ENCODE measurements around the gene PRKAG2. TPM values are rescaled to one million over a fixed set of nuclear protein-coding genes. Genes with fewer than 3 reads are reported as not detected.

The PRKAG2 gene
- total and polyA plus RNA-seq, 8 donors, result 19.9 to 302 (median 60.9) TPM

DNA sequence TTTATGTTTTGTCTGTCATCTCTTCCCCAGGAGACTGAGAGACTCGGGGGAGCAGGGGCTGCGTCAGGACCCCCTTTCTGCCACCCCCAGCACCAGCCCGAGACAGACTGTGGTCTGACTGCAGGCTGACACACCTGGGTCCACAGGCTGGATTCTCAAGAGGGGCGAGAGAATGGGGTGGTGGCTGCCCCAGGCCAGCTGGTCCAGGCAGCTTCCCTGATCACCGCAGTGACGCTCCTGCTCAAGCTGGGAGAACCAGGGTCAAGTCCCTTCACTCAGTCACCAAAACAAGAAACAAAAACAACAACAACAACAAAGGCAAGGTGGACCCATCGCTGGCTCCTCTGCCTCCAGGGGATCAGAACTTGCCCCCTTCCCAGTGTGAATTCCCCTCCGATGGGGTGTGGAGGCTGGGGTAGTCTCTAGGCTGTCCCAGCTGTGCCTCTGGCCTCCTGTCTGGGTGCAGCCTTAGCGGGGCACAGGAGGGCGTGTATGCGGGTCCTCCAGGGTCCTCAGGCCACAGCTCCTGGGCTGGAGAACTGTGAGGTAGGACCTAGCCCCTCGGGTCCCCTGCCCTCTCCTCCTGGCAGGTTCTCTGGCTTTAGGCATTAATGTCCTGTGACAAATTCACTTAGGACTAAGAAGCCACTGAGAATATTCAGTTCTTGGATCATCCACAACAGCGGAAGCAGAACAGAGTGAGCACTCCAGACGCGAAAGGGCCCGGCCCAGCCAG lies 40.6 kb downstream of the PRKAG2 start:
- no peak for DNase-seq
- intact Hi-C loops (cut with DNase I; ENCODE audit: low total_unique reads), result no loop called here
- Histone ChIP-seq H3K36me3 (peaks cover 0 to 17% (median 8%) of the 10 kb centered on the region in 4 donors), H3K4me1 (peaks cover 9 to 35% (median 26%) of the 10 kb centered on the region in 4 donors), H3K9me3 (no peaks in the 10 kb centered on the region), H3K4me3 (no peak overlapping the region), H3K27ac (no peak overlapping the region), H3K27me3 (no peaks in the 10 kb centered on the region)
- TF ChIP-seq POLR2A (IDR thresholded peaks at IDR 0.05), result no peak
- TF ChIP-seq EP300 (IDR thresholded peaks at IDR 0.05), result no peak
- TF ChIP-seq, protein P1, sequence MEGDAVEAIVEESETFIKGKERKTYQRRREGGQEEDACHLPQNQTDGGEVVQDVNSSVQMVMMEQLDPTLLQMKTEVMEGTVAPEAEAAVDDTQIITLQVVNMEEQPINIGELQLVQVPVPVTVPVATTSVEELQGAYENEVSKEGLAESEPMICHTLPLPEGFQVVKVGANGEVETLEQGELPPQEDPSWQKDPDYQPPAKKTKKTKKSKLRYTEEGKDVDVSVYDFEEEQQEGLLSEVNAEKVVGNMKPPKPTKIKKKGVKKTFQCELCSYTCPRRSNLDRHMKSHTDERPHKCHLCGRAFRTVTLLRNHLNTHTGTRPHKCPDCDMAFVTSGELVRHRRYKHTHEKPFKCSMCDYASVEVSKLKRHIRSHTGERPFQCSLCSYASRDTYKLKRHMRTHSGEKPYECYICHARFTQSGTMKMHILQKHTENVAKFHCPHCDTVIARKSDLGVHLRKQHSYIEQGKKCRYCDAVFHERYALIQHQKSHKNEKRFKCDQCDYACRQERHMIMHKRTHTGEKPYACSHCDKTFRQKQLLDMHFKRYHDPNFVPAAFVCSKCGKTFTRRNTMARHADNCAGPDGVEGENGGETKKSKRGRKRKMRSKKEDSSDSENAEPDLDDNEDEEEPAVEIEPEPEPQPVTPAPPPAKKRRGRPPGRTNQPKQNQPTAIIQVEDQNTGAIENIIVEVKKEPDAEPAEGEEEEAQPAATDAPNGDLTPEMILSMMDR (IDR thresholded peaks at IDR 0.05), result no peak
- no peak for TF ChIP-seq POLR2AphosphoS5 (IDR thresholded peaks at IDR 0.05)
- WGBS, 5 donors, result 89 to 94% (median 93%) methylated on average over 16 of the region's 16 CpGs

DNA sequence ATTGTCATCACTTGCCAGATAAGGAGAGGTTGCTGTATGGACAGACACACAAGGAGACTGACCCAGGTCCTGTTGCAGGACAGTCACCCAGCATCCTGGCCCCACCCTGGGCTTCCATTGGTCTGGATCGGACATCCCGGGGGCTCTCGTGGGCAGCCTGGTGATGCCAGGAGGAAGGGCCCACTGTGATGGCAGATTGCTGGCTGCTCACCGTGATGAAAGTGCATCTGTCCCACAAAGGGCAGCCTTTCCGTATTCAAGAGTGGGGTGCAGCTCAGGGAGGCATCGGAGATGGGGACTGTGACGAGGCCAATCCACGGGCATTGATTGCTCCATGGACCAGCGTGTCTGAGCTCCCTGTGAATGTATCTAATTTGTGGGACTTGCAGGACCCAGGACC lies 41.3 kb downstream of the PRKAG2 start:
- H3K27ac ChIP-seq, result no peak overlapping the region
- no peak for DNase-seq
- 94 to 100% (median 95%) methylated on average over 6 to 9 of the region's 9 CpGs for WGBS, 5 donors
- H3K27me3 ChIP-seq, result no peaks in the 10 kb centered on the region
- intact Hi-C loops (cut with DNase I; ENCODE audit: low total_unique reads), result no loop called here
- peaks cover 0 to 17% (median 8%) of the 10 kb centered on the region in 4 donors for H3K36me3 ChIP-seq
- H3K4me3 ChIP-seq, result no peak overlapping the region
- peaks cover 9 to 35% (median 26%) of the 10 kb centered on the region in 4 donors for H3K4me1 ChIP-seq
- H3K9me3 ChIP-seq, result no peaks in the 10 kb centered on the region
- TF ChIP-seq, protein P1 (IDR thresholded peaks at IDR 0.05), result no peak
- no peak for TF ChIP-seq POLR2A (IDR thresholded peaks at IDR 0.05)
- TF ChIP-seq EP300 (IDR thresholded peaks at IDR 0.05), result no peak

DNA sequence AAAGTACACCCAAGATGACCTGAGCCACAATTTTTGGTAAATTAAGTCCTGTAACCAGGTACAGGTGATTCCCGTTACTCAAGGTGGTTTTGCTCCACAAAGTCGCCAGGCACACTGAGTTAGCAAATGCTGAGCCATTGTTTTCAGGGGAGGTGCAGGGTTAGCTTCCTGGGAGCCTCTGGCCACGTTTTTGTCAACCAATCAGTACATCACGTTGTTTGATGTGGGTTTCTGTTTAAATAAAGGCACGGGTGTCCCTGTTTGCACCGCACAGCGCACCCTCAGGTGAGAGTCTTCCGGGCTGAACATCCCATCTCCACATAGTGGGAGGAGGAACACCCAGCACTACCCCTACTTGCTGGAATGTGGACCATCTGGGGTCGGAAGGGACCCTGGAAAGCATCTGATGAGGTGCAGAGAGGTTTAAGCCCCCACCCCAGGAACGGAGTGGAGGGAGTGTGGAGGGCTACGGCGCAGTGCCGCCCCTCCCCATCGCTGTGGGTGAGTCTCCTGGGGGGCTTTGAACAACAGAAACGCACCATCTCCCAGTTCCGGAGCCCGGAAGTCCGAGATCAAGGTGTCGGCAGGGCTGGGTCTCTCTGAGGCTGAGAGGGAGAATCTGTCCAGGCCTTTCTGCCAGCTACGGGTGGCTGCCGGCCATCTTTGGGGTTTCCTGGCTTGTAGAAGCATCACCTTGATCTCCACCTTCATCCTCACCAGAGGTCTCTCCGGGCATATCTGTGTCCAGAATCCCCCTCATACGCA lies 42.5 kb downstream of the PRKAG2 start:
- TF ChIP-seq POLR2A (IDR thresholded peaks at IDR 0.05) (no peak), EP300 (IDR thresholded peaks at IDR 0.05) (no peak), POLR2AphosphoS5 (IDR thresholded peaks at IDR 0.05) (no peak)
- TF ChIP-seq, protein P1 (IDR thresholded peaks at IDR 0.05), result no peak
- Histone ChIP-seq H3K27ac (no peak overlapping the region), H3K9me3 (no peaks in the 10 kb centered on the region), H3K4me3 (no peak overlapping the region), H3K27me3 (no peaks in the 10 kb centered on the region), H3K36me3 (peaks cover 0 to 17% (median 8%) of the 10 kb centered on the region in 4 donors), H3K4me1 (peaks cover 9 to 27% (median 20%) of the 10 kb centered on the region in 4 donors)
- 82 to 87% (median 86%) methylated on average over 18 to 23 of the region's 23 CpGs for WGBS, 5 donors
- no peak for DNase-seq
- intact Hi-C loops (cut with DNase I; ENCODE audit: low total_unique reads), result no loop called here

DNA sequence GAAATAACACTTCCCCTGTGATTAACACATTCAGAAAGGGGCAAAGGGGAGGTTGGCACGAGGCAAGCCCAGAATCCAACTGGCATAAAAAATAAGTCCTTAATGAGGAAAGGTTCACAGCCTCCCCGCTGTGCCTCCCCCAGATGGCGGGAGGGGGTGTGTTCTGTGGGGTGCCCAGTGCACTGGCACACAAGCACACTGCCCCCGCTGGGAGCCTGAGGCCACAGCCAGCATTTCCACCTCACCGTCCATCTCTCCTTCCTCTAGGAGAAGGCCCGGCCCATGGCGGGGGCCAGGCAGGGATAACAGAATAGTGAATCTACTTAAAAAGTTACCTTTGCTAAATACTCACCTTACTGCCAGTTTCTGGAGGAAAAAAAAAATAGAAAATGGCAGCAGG lies 43.2 kb downstream of the PRKAG2 start:
- TF ChIP-seq, protein P1 (IDR thresholded peaks at IDR 0.05), result no peak
- TF ChIP-seq POLR2A (IDR thresholded peaks at IDR 0.05), result no peak
- TF ChIP-seq POLR2AphosphoS5 (IDR thresholded peaks at IDR 0.05), result no peak
- TF ChIP-seq EP300 (IDR thresholded peaks at IDR 0.05), result no peak
- intact Hi-C loops (cut with DNase I; ENCODE audit: low total_unique reads), result no loop called here
- Histone ChIP-seq H3K27ac (no peak overlapping the region), H3K4me3 (no peak overlapping the region), H3K36me3 (peaks cover 0 to 17% (median 8%) of the 10 kb centered on the region in 4 donors), H3K4me1 (peaks cover 9 to 20% (median 13%) of the 10 kb centered on the region in 4 donors), H3K27me3 (no peaks in the 10 kb centered on the region), H3K9me3 (no peaks in the 10 kb centered on the region)
- no peak for DNase-seq
- WGBS, 5 donors, result 89 to 93% (median 90%) methylated on average over 7 of the region's 7 CpGs
